Suprapubic skin (tissue), 4 donors: Measurements from ENCODE around the gene NPTX1.

Experiments used
- CTCF ChIP-seq, 2 donors: fragments of 200-600 bp in 1 of 2; fragments of 450-650 bp in 1 of 2; sonication (generic) in 1 of 2; IDR thresholded peaks; one replicate each; pipeline ENCODE4 v1.5.1; 2016 to 2019; ENCODE audit warnings: antibody characterized with exemption in 2 of 2, mild to moderate bottlenecking in 1 of 2, moderate library complexity in 1 of 2
- EP300 ChIP-seq: sonication (generic); formaldehyde crosslinking; IDR thresholded peaks from one replicate; pipeline ENCODE4 v1.6.1; 2017; ENCODE audit warnings: antibody characterized with exemption
- POLR2A ChIP-seq, 2 donors: fragments of 450-650 bp; IDR thresholded peaks; one replicate each; pipeline ENCODE4 v1.6.1; 2017; ENCODE audit warnings: antibody characterized with exemption in 2 of 2, mild to moderate bottlenecking in 2 of 2, moderate library complexity in 2 of 2
- POLR2AphosphoS5 ChIP-seq, 3 donors: sonication (generic); formaldehyde crosslinking; IDR thresholded peaks; one replicate each; pipeline ENCODE4 v1.6.1; 2017; ENCODE audit warnings: antibody characterized with exemption in 3 of 3

GRCh38 chr17:80519091-80519781, 42.8 kb upstream of the NPTX1 start:
- TF ChIP-seq POLR2AphosphoS5 (IDR thresholded peaks at IDR 0.05) (no peak), POLR2A (IDR thresholded peaks at IDR 0.05) (no peak), CTCF (IDR thresholded peaks at IDR 0.05) (no peak), EP300 (no peak)
